HEK293 (cell line): Measurements from ENCODE around the gene PCDH9.
A peak's percentile ranks its signal among the peaks of the same experiment; 100 is the strongest.

Experiments used
- CTCF ChIA-PET: fragments of 350-600 bp; formaldehyde crosslinking; extraction: SDS; loops from one replicate; lab custom pipeline; 2021; ENCODE audit warnings: antibody characterized with exemption; lab: Yijun Ruan, JAX
- POLR2A ChIA-PET: fragments of 300-600 bp; formaldehyde crosslinking; extraction: SDS; loops from one replicate; lab custom pipeline; 2020; ENCODE audit warnings: antibody characterized with exemption, inconsistent platforms; lab: Yijun Ruan, JAX
- H3K27ac ChIP-seq: fragments of 200-500 bp; sonication (Bioruptor generic); 2 replicates; pipeline ENCODE4 v1.5.1; 2014; ENCODE audit warnings: low read depth, low read length, control low read depth, inconsistent platforms; ENCODE audit errors: extremely low read depth
- H3K36me3 ChIP-seq, 2 experiments: fragments of 200-500 bp in 1 of 2; sonication (Bioruptor generic) in 1 of 2; 1 replicate in 1 of 2; 2 replicates in 1 of 2; pipeline ENCODE4 v1.5.1; 2014 to 2017; ENCODE audit warnings: inconsistent platforms in 2 of 2, low read length in 2 of 2; ENCODE audit not compliant: control insufficient read depth in 2 of 2, insufficient read depth in 1 of 2
- H3K4me1 ChIP-seq: fragments of 200-500 bp; sonication (Bioruptor generic); 2 replicates; pipeline ENCODE4 v1.5.1; 2014; ENCODE audit warnings: mild to moderate bottlenecking, low read length, inconsistent platforms; ENCODE audit not compliant: control insufficient read depth, insufficient read depth
- H3K4me3 ChIP-seq: 2 replicates; pipeline ENCODE4 v1.5.1; 2011; ENCODE audit warnings: low read depth, mild to moderate bottlenecking, control low read depth, low read length, moderate library complexity
- H3K9me3 ChIP-seq: fragments of 200-500 bp; sonication (Bioruptor generic); 2 replicates; pipeline ENCODE4 v1.5.1; 2014; ENCODE audit warnings: low read depth, low read length, inconsistent platforms; ENCODE audit not compliant: control insufficient read depth, insufficient read depth
- ATF2 ChIP-seq: fragments of 450-650 bp; formaldehyde crosslinking; IDR thresholded peaks from 2 replicates; pipeline ENCODE4 v1.5.1; 2016; ENCODE audit warnings: missing biosample characterization, missing genetic modification characterization, low read depth
- FEZF1 ChIP-seq: fragments of 450-650 bp; formaldehyde crosslinking; IDR thresholded peaks from 2 replicates; pipeline ENCODE4 v1.5.1; 2016; ENCODE audit warnings: missing biosample characterization, missing genetic modification characterization
- HIC1 ChIP-seq: fragments of 450-650 bp; formaldehyde crosslinking; IDR thresholded peaks from 2 replicates; pipeline ENCODE4 v1.5.1; 2016; ENCODE audit warnings: missing biosample characterization, missing genetic modification characterization
- IKZF3 ChIP-seq: fragments of 450-650 bp; IDR thresholded peaks from 2 replicates; pipeline ENCODE4 v1.5.0; 2018; ENCODE audit warnings: missing biosample characterization, mild to moderate bottlenecking, missing genetic modification characterization, moderate library complexity
- KLF10 ChIP-seq: fragments of 450-650 bp; IDR thresholded peaks from 2 replicates; pipeline ENCODE4 v1.5.1; 2018; ENCODE audit warnings: missing biosample characterization, mild to moderate bottlenecking, missing genetic modification characterization
- KLF16 ChIP-seq: fragments of 450-650 bp; formaldehyde crosslinking; IDR thresholded peaks from 2 replicates; pipeline ENCODE4 v1.5.1; 2017; ENCODE audit warnings: missing biosample characterization, missing genetic modification characterization
- MYNN ChIP-seq: fragments of 450-650 bp; formaldehyde crosslinking; IDR thresholded peaks from 2 replicates; pipeline ENCODE4 v1.5.1; 2016; ENCODE audit warnings: missing biosample characterization, missing genetic modification characterization, borderline replicate concordance
- PRDM6 ChIP-seq: fragments of 450-650 bp; formaldehyde crosslinking; IDR thresholded peaks from 2 replicates; pipeline ENCODE4 v1.5.1; 2017; ENCODE audit warnings: missing biosample characterization, missing genetic modification characterization
- SETDB1 ChIP-seq: IDR thresholded peaks from one replicate; pipeline ENCODE4 v1.6.1; 2017; ENCODE audit warnings: mild to moderate bottlenecking, low read length, moderate library complexity, mixed read lengths; ENCODE audit not compliant: insufficient read length
- SP7 ChIP-seq: fragments of 450-650 bp; formaldehyde crosslinking; IDR thresholded peaks from 2 replicates; pipeline ENCODE4 v1.5.1; 2016; ENCODE audit warnings: missing biosample characterization, missing genetic modification characterization
- TRIM28 ChIP-seq: IDR thresholded peaks from 2 replicates; pipeline ENCODE4 v1.6.1; 2011; ENCODE audit warnings: low read length, control low read depth, borderline replicate concordance
- ZBTB21 ChIP-seq: fragments of 450-650 bp; formaldehyde crosslinking; IDR thresholded peaks from 2 replicates; pipeline ENCODE4 v1.5.1; 2017; ENCODE audit warnings: missing biosample characterization, missing genetic modification characterization
- ZEB2 ChIP-seq: fragments of 450-650 bp; formaldehyde crosslinking; IDR thresholded peaks from 2 replicates; pipeline ENCODE4 v1.5.1; 2016; ENCODE audit warnings: missing biosample characterization, missing genetic modification characterization
- ZNF202 ChIP-seq: fragments of 450-650 bp; formaldehyde crosslinking; IDR thresholded peaks from 2 replicates; pipeline ENCODE4 v1.5.1; 2016; ENCODE audit warnings: missing biosample characterization, missing genetic modification characterization, borderline replicate concordance
- ZNF350 ChIP-seq: fragments of 450-650 bp; formaldehyde crosslinking; IDR thresholded peaks from 2 replicates; pipeline ENCODE4 v1.5.0; 2017; ENCODE audit warnings: missing biosample characterization, mild to moderate bottlenecking, missing genetic modification characterization
- ZNF366 ChIP-seq: fragments of 450-650 bp; formaldehyde crosslinking; conservative IDR thresholded peaks from 2 replicates; pipeline ENCODE4 v1.5.1; 2016; ENCODE audit warnings: missing biosample characterization, missing genetic modification characterization
- ZNF391 ChIP-seq: fragments of 450-650 bp; formaldehyde crosslinking; IDR thresholded peaks from 2 replicates; pipeline ENCODE4 v1.5.1; 2016; ENCODE audit warnings: low read depth, missing biosample characterization, missing genetic modification characterization, borderline replicate concordance
- ZNF518A ChIP-seq: fragments of 450-650 bp; formaldehyde crosslinking; conservative IDR thresholded peaks from 2 replicates; pipeline ENCODE4 v1.5.1; 2016; ENCODE audit warnings: low read depth, missing biosample characterization, missing genetic modification characterization
- ZNF629 ChIP-seq: fragments of 450-650 bp; formaldehyde crosslinking; IDR thresholded peaks from 2 replicates; pipeline ENCODE4 v1.5.1; 2017; ENCODE audit warnings: missing biosample characterization, missing genetic modification characterization
- ZNF639 ChIP-seq: fragments of 450-650 bp; formaldehyde crosslinking; IDR thresholded peaks from 2 replicates; pipeline ENCODE4 v1.5.1; 2016; ENCODE audit warnings: missing biosample characterization, missing genetic modification characterization
- ZNF660 ChIP-seq: fragments of 450-650 bp; IDR thresholded peaks from 2 replicates; pipeline ENCODE4 v1.5.1; 2018; ENCODE audit warnings: missing biosample characterization, mild to moderate bottlenecking, missing genetic modification characterization
- ZNF792 ChIP-seq: fragments of 450-650 bp; formaldehyde crosslinking; IDR thresholded peaks from 2 replicates; pipeline ENCODE4 v1.5.1; 2016; ENCODE audit warnings: missing biosample characterization, missing genetic modification characterization
- ZSCAN18 ChIP-seq: fragments of 450-650 bp; formaldehyde crosslinking; IDR thresholded peaks from 2 replicates; pipeline ENCODE4 v1.5.1; 2016; ENCODE audit warnings: missing biosample characterization, missing genetic modification characterization

PCDH9 gene

GRCh38 chr13:67223024-67223423, 7.1 kb downstream of the PCDH9 start:
- Histone ChIP-seq H3K9me3 (no peaks in the 10 kb centered on the region), H3K36me3 (peaks cover 0 to 19% of the 10 kb centered on the region in 2 experiments; a peak in 1 of 3 replicates), H3K4me3 (no peak overlapping the region), H3K27ac (no peak overlapping the region), H3K4me1 (no peaks in the 10 kb centered on the region)
- CTCF ChIA-PET: interaction anchor here (0.5 to 1.3 kb wide), 5 partner anchors 8 to 730 kb away, joined by 3 to 5 read pairs (median 3); no protein-coding TSS in a partner anchor
- POLR2A ChIA-PET: no interaction called here
- TF ChIP-seq HIC1: peak; percentile 22; the same call in 1 of the 2 replicates
- peak; percentile 44; the same call in 1 of the 2 replicates for TF ChIP-seq KLF10 (tag by site-specific recombination)
- peak; percentile 67 for TF ChIP-seq ZEB2 (tag by site-specific recombination)
- no peak for TF ChIP-seq ZSCAN18 (tag by site-specific recombination)
- TF ChIP-seq ZNF366 (tag by site-specific recombination): peak; percentile 78
- no peak for TF ChIP-seq ZNF391
- TF ChIP-seq SETDB1: peak; percentile 41
- TF ChIP-seq ZBTB21: peak; percentile 45; the same call in 1 of the 2 replicates
- peak; percentile 31; the same call in 1 of the 2 replicates for TF ChIP-seq ZNF518A (tag by site-specific recombination)
- 0 out of 2 replicates have a peak, but pooled peaks have one; percentile 37 for TF ChIP-seq IKZF3 (tag by site-specific recombination)
- peak; percentile 41; the same call in 1 of the 2 replicates for TF ChIP-seq MYNN (tag by site-specific recombination)
- no peak for TF ChIP-seq ZNF350 (tag by site-specific recombination)
- peak; percentile 77; the same call in 1 of the 2 replicates for TF ChIP-seq TRIM28
- no peak for TF ChIP-seq ZNF202 (tag by site-specific recombination)
- TF ChIP-seq SP7 (tag by site-specific recombination): peak; percentile 76
- TF ChIP-seq KLF16: no peak
- peak; percentile 88 for TF ChIP-seq ATF2 (tag by site-specific recombination)
- peak; percentile 97 for TF ChIP-seq PRDM6 (tag by site-specific recombination)
- peak; percentile 72; the same call in 1 of the 2 replicates for TF ChIP-seq ZNF660 (tag by site-specific recombination)
- no peak for TF ChIP-seq ZNF792
- TF ChIP-seq ZNF639 (tag by site-specific recombination): peak; percentile 45; the same call in 1 of the 2 replicates
- peak; percentile 84 for TF ChIP-seq ZNF629
- TF ChIP-seq FEZF1 (tag by site-specific recombination): peak; percentile 80
